Caco-2 (cell line): ENCODE results near the gene EPX. TPM values are rescaled to one million over a fixed set of nuclear protein-coding genes. Genes with fewer than 3 reads are reported as not detected.
A peak's percentile ranks its signal among the peaks of the same experiment; 100 is the strongest.

Source experiments
- BruUV-seq: library from RNA; stranded (reverse); fragments of 400-500 nt; replicated peaks from 2 replicates; lab custom pipeline; 2021; lab: Mats Ljungman, UMichigan
- CTCF ChIA-PET: fragments of 300-600 bp; sonication (Branson Sonifier 250); formaldehyde crosslinking; loops from one replicate; lab custom pipeline; 2022; ENCODE audit warnings: antibody characterized with exemption; lab: Charles Lee
- POLR2A ChIA-PET: fragments of 300-600 bp; sonication (Branson Sonifier 250); formaldehyde crosslinking; loops from one replicate; lab custom pipeline; 2022; ENCODE audit warnings: antibody characterized with exemption; lab: Charles Lee
- DNase-seq, 2 experiments: peaks; one replicate each; pipeline versions ENCODE4 v3.0.0 to v3.0.0-alpha.2; 2020 to 2022
- H3K27me3 ChIP-seq: replicated peaks from 2 replicates; pipeline ENCODE4 v1.6.0; 2011; ENCODE audit warnings: low read length; ENCODE audit not compliant: control insufficient read depth, insufficient read depth
- H3K36me3 ChIP-seq: 2 replicates; pipeline ENCODE4 v1.5.1; 2011; ENCODE audit warnings: low read length; ENCODE audit not compliant: control insufficient read depth, insufficient read depth
- H3K4me1 ChIP-seq: fragments of 250-450 bp; sonication (Bioruptor Pico); 2 replicates; pipeline ENCODE4 v1.5.1; 2020; ENCODE audit warnings: mild to moderate bottlenecking
- H3K4me3 ChIP-seq: 2 replicates; pipeline ENCODE4 v1.5.1; 2011; ENCODE audit warnings: low read depth, mild to moderate bottlenecking, control low read depth, low read length
- H3K9me3 ChIP-seq: fragments of 250-450 bp; sonication (Bioruptor Pico); 2 replicates; pipeline ENCODE4 v1.5.1; 2020; ENCODE audit warnings: mild to moderate bottlenecking, moderate library complexity
- H3K27ac Mint-ChIP-seq: one replicate; pipeline ENCODE4 v1.8.0; 2022; ENCODE audit warnings: mixed read lengths; ENCODE audit not compliant: unreplicated experiment
- H3K27me3 Mint-ChIP-seq: one replicate; pipeline ENCODE4 v1.8.0; 2022; ENCODE audit warnings: mixed read lengths; ENCODE audit not compliant: insufficient read depth, unreplicated experiment
- H3K36me3 Mint-ChIP-seq: one replicate; pipeline ENCODE4 v1.8.0; 2022; ENCODE audit warnings: mild to moderate bottlenecking, mixed read lengths; ENCODE audit not compliant: insufficient read depth, unreplicated experiment
- H3K4me1 Mint-ChIP-seq: one replicate; pipeline ENCODE4 v1.8.0; 2022; ENCODE audit warnings: low read depth, mixed read lengths; ENCODE audit not compliant: unreplicated experiment
- H3K4me3 Mint-ChIP-seq: one replicate; pipeline ENCODE4 v1.8.0; 2022; ENCODE audit warnings: mild to moderate bottlenecking, moderate library complexity, mixed read lengths; ENCODE audit not compliant: unreplicated experiment
- H3K9me3 Mint-ChIP-seq: one replicate; pipeline ENCODE4 v1.8.0; 2022; ENCODE audit warnings: mixed read lengths; ENCODE audit not compliant: unreplicated experiment
- CTCF ChIP-seq, 2 experiments: fragments of 200-600 bp in 1 of 2; IDR thresholded peaks; 1 replicate in 1 of 2; 2 replicates in 1 of 2; pipeline versions ENCODE4 v1.5.1 to v1.8.0; 2011 to 2022; ENCODE audit warnings: antibody characterized with exemption in 1 of 2, control low read depth in 1 of 2, inconsistent platforms in 1 of 2, low read depth in 1 of 2, low read length in 1 of 2, mild to moderate bottlenecking in 1 of 2, moderate library complexity in 1 of 2; ENCODE audit not compliant: insufficient read depth in 1 of 2, severe bottlenecking in 1 of 2, unreplicated experiment in 1 of 2
- intact Hi-C: fragments of 100-400 bp; cut with micrococcal nuclease; formaldehyde crosslinking; loops from one replicate; pipeline ENCODE4 v1.10.0; 2022; ENCODE audit not compliant: unreplicated experiment
- total RNA-seq: library from RNA; stranded (reverse); gene quantifications from 2 replicates; pipeline ENCODE4 v1.2.3, GENCODE V29; 2022

Gene EPX
- total RNA-seq, 1 experiment from 2014 or later, result not detected

GRCh38 chr17:58215685-58216084 lies 23.2 kb downstream of the EPX start:
- ChIA-PET POLR2A (no interaction called here), CTCF (no interaction called here)
- no peaks in the 10 kb centered on the region for H3K4me1 ChIP-seq
- intact Hi-C loops, result no loop called here
- no peak overlapping the region for H3K4me3 ChIP-seq
- Mint-ChIP-seq H3K36me3 (peaks cover 13% of the 10 kb centered on the region), H3K4me1 (no peaks in the 10 kb centered on the region), H3K27me3 (no peaks in the 10 kb centered on the region), H3K4me3 (no peak overlapping the region), H3K27ac (no peak overlapping the region), H3K9me3 (no peaks in the 10 kb centered on the region)
- H3K27me3 ChIP-seq, result no peaks in the 10 kb centered on the region
- peak in 1 of 2 experiments; percentile 4 for TF ChIP-seq CTCF (IDR thresholded peaks at IDR 0.05; ENCODE audit: insufficient read depth in 1 of 2, low read depth in 1 of 2, low read length in 1 of 2, severe bottlenecking in 1 of 2, unreplicated experiment in 1 of 2)
- H3K36me3 ChIP-seq, result no peaks in the 10 kb centered on the region; the same call in 1 of the 2 replicates
- no TSS peak for BruUV-seq
- no peak for DNase-seq
- no peaks in the 10 kb centered on the region for H3K9me3 ChIP-seq

DNA sequence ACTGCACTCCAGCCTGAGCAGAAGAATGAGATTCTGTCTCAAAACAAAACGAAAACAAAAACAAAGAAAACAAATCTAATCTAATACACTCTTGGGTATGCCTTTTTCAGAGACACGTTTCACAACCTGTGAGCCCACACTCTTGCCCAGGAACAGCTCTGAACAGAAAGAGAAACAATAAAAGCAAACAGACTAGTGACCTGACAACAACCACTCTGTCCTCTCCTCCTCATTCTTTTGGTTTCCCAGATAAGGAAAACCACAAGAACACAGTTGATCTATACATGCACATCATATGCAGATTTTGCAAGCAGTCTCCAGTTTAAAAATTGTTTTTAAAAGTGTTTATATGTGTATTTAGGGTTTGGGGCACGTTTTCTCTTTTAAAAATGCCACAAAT lies 25.2 kb downstream of the EPX start:
- no peak for DNase-seq
- no peaks in the 10 kb centered on the region for H3K9me3 Mint-ChIP-seq
- Histone ChIP-seq H3K9me3 (no peaks in the 10 kb centered on the region), H3K27me3 (no peaks in the 10 kb centered on the region), H3K4me3 (no peak overlapping the region), H3K36me3 (no peaks in the 10 kb centered on the region; the same call in 1 of the 2 replicates), H3K4me1 (no peaks in the 10 kb centered on the region)
- H3K4me1 Mint-ChIP-seq, result no peaks in the 10 kb centered on the region
- peak overlapping the region; percentile 94 for H3K4me3 Mint-ChIP-seq
- TF ChIP-seq CTCF (IDR thresholded peaks at IDR 0.05; ENCODE audit: insufficient read depth in 1 of 2, low read depth in 1 of 2, low read length in 1 of 2, severe bottlenecking in 1 of 2, unreplicated experiment in 1 of 2), result no peak
- H3K27me3 Mint-ChIP-seq, result peaks cover 3% of the 10 kb centered on the region
- POLR2A ChIA-PET, result interaction anchor here (0.6 kb wide), 1 partner anchor 16 kb away, joined by 3 read pairs; no protein-coding TSS in a partner anchor
- CTCF ChIA-PET, result interaction anchor here (2.0 kb wide), 1 partner anchor 18 kb away, joined by 8 read pairs; no protein-coding TSS in a partner anchor
- intact Hi-C loops, result no loop called here
- H3K27ac Mint-ChIP-seq, result no peak overlapping the region
- BruUV-seq, result TSS peak; percentile 33
- H3K36me3 Mint-ChIP-seq, result peaks cover 13% of the 10 kb centered on the region

- ChIA-PET POLR2A (interaction anchor here (0.7 to 1.2 kb wide), 2 partner anchors 9 to 13 kb away, joined by 3 to 4 read pairs; no protein-coding TSS in a partner anchor), CTCF (interaction anchor here (1.5 to 2.0 kb wide), 2 partner anchors 20 to 30 kb away, joined by 5 to 8 read pairs; no protein-coding TSS in a partner anchor)
- peak; percentile 60 to 71 for TF ChIP-seq CTCF (IDR thresholded peaks at IDR 0.05; ENCODE audit: insufficient read depth in 1 of 2, low read depth in 1 of 2, low read length in 1 of 2, severe bottlenecking in 1 of 2, unreplicated experiment in 1 of 2)
- intact Hi-C loops, result loop anchor here (1.0 kb wide), 1 partner anchor 19 kb away; no protein-coding TSS in a partner anchor
- H3K36me3 ChIP-seq, result no peaks in the 10 kb centered on the region; the same call in 1 of the 2 replicates
- no peaks in the 10 kb centered on the region for H3K9me3 ChIP-seq
- no peaks in the 10 kb centered on the region for H3K27me3 ChIP-seq
- peaks cover 13% of the 10 kb centered on the region for H3K36me3 Mint-ChIP-seq
- peak within 1 kb of the TSS; percentile 94 for H3K4me3 Mint-ChIP-seq
- no peaks in the 10 kb centered on the region for H3K4me1 ChIP-seq
- no peaks in the 10 kb centered on the region for H3K9me3 Mint-ChIP-seq
- BruUV-seq, result no TSS peak
- H3K27me3 Mint-ChIP-seq, result peaks cover 3% of the 10 kb centered on the region
- H3K27ac Mint-ChIP-seq, result peak within 1 kb of the TSS; percentile 97
- DNase-seq, result peak; percentile 94 to 98
- H3K4me3 ChIP-seq, result peak within 1 kb of the TSS; percentile 53
- peaks cover 4% of the 10 kb centered on the region for H3K4me1 Mint-ChIP-seq
Observed at GRCh38 chr17:58219007-58219788, 26.7 kb downstream of the EPX start, which contains the start of gene MKS1. Gene MKS1 (minus strand): TSS chr17:58219255. CDS start chr17:58219230, 25 bp downstream.
